ENCODE data around the gene DCTD.

GRCh38 chr4:182937268-182938204 lies 20.4 kb upstream of the DCTD start:
- TF ChIP-seq CTCF (IDR thresholded peaks at IDR 0.05) (no peak), POLR2A (IDR thresholded peaks at IDR 0.05) (no peak), POLR2AphosphoS5 (IDR thresholded peaks at IDR 0.05) (no peak), EP300 (IDR thresholded peaks at IDR 0.05) (no peak)

Measured in gastroesophageal sphincter (tissue), 3 donors.